PC-9 (cell line): ENCODE results near the gene DUSP10.

Source experiments
- EZH2 ChIP-seq: fragments of 200-600 bp; sonication (generic); IDR thresholded peaks from 2 replicates; pipeline ENCODE4 v1.8.0; 2017; ENCODE audit warnings: antibody characterized with exemption, low read depth
- TF ChIP-seq, protein P1 (sequence below): fragments of 200-600 bp; sonication (generic); conservative IDR thresholded peaks from 2 replicates; pipeline ENCODE4 v1.6.1; 2017; ENCODE audit warnings: mixed run types, antibody characterized with exemption, mild to moderate bottlenecking, moderate library complexity

DNA sequence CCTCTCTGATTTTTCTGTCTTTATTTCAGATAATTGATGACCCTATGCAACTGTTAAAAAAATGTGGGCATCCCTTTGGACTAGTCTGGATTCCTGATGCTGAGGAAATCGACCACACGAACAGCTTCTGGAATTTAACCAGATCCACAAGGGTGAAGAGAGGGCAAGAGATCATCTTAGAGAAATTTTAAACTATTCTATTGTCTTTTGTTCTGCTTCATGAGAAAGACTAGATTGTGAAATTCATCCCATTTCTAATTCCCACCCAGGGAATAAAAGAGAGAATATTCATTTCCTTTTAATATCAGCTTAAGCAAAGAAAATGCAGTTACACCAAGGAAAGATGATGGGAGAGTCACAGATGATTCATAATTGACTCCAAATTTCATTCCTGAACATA is 71.8 kb downstream of the DUSP10 start:
- TF ChIP-seq, protein P1, sequence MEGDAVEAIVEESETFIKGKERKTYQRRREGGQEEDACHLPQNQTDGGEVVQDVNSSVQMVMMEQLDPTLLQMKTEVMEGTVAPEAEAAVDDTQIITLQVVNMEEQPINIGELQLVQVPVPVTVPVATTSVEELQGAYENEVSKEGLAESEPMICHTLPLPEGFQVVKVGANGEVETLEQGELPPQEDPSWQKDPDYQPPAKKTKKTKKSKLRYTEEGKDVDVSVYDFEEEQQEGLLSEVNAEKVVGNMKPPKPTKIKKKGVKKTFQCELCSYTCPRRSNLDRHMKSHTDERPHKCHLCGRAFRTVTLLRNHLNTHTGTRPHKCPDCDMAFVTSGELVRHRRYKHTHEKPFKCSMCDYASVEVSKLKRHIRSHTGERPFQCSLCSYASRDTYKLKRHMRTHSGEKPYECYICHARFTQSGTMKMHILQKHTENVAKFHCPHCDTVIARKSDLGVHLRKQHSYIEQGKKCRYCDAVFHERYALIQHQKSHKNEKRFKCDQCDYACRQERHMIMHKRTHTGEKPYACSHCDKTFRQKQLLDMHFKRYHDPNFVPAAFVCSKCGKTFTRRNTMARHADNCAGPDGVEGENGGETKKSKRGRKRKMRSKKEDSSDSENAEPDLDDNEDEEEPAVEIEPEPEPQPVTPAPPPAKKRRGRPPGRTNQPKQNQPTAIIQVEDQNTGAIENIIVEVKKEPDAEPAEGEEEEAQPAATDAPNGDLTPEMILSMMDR, result no peak
- TF ChIP-seq EZH2, result no peak
